Measurements from ENCODE around the gene MESD. TPM values are rescaled to one million over a fixed set of nuclear protein-coding genes. Genes with fewer than 3 reads are reported as not detected.
A peak's percentile ranks its signal among the peaks of the same experiment; 100 is the strongest.

The MESD gene
- polyA plus RNA-seq, 1 donor from 2014 or later: 21.9 TPM

DNA sequence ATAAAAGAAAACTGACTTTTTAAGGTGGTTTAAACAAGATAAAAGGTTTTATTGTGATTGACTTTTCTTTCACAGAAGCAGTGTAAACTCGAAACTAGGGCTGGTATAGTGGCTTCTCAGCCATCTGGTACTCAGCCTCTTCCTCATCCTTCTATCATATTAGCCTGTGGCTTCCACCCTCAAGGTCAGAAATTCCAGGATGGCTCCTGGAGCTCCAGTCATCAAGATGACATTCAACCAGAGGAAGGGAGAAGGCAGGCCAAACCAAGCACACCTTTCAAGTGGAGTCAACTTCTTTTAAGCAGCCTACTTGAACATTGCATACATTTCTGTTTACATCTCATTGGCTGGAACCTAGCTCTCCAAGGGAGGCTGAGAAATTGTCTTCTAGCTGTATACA, 1.3 kb upstream of the MESD start:
- peak overlapping the region in 3 of 4 donors; percentile 47 to 96 (median 87) for H3K4me3 Mint-ChIP-seq
- peaks cover 31 to 43% (median 31%) of the 10 kb centered on the region in 3 donors for H3K4me1 Mint-ChIP-seq
- no peaks in the 10 kb centered on the region for H3K9me3 Mint-ChIP-seq
- H3K27ac Mint-ChIP-seq: peak overlapping the region in 1 of 3 donors; percentile 29
- no peaks in the 10 kb centered on the region for H3K27me3 Mint-ChIP-seq
- H3K36me3 Mint-ChIP-seq: peaks cover 2% of the 10 kb centered on the region

DNA sequence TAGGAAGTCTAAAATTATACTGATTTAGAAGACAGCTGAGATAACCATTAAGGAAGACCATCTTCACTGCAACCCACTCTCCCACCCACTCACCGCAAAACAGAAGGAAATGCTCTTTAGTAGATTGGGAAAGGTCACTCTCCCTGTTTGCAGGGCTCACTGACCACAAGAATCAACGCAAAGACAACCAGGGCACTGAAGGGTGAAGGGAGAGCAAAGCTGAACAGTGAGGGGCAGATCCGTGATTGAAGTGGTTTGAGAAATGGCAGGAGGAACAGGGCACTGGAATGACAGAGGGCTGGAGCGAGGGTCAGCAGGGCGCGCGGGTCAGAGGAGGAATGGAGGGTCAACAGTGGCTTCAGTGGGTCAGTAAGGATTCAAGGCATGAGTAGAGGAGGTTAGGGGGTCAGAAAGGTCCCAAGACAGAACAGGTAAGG, 520 bp downstream of the MESD start:
- peak overlapping the region; percentile 96 to 99 (median 98) for H3K4me3 Mint-ChIP-seq
- no peaks in the 10 kb centered on the region for H3K9me3 Mint-ChIP-seq
- H3K36me3 Mint-ChIP-seq: peaks cover 2% of the 10 kb centered on the region
- peaks cover 40 to 52% (median 45%) of the 10 kb centered on the region in 3 donors for H3K4me1 Mint-ChIP-seq
- peak overlapping the region; percentile 83 to 97 (median 90) for H3K27ac Mint-ChIP-seq
- H3K27me3 Mint-ChIP-seq: no peaks in the 10 kb centered on the region

DNA sequence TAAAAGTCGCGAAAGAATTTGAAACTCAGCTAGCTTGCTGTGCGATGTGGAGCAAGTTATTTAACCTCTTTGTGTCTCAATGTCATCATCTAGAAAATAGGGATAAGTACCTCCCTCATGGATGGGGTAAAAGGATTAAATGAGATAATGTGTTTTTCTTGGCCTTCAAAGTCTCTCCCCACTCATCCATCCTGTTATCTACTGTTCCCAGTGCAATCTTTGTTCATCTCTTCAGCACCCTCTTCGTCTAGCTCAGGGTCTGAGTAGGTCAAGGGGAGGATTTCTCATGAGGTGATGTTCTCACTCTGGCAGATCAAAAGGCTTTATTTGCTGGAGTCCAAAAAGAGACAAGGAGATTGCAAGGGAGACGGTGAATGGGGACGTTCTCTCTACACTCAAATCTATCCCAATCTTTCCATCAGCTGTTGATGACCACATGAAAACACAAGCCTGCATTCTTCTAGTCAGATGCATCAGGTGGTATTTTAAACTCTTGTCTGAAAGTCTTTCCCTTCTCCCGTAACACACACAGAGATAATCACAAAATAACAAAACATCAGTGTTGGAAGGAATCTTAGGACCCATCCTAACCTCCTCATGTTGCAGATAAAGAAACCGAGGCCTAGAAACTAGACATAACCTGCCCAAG, 1.3 kb downstream of the MESD start:
- H3K36me3 Mint-ChIP-seq: peaks cover 2% of the 10 kb centered on the region
- peaks cover 42 to 55% (median 50%) of the 10 kb centered on the region in 3 donors for H3K4me1 Mint-ChIP-seq
- peak overlapping the region; percentile 83 to 97 (median 90) for H3K27ac Mint-ChIP-seq
- H3K9me3 Mint-ChIP-seq: no peaks in the 10 kb centered on the region
- no peaks in the 10 kb centered on the region for H3K27me3 Mint-ChIP-seq
- peak overlapping the region; percentile 96 to 99 (median 98) for H3K4me3 Mint-ChIP-seq

DNA sequence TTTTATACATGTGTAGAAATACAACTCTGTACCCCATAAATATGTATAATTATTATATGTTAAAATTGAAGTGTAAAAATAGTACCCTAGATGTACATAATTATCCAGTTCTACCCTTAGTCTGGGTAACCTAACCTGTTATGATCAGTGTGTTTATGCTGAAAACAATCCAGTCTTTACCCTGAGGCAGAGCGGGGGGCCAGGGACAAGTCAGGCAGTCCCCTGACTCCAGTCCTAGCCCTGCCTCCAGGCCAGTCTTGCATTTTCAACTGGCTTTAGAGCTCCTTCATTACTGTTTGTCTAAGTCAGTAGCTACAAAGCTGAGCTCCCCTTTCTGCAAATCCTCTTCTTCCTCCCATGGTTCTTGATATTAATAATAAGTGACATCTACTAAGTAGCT, 3.1 kb downstream of the MESD start:
- Mint-ChIP-seq H3K4me3 (peak overlapping the region in 3 of 4 donors; percentile 39 to 83 (median 81)), H3K27ac (peak overlapping the region in 1 of 3 donors; percentile 44), H3K4me1 (peaks cover 48 to 57% (median 57%) of the 10 kb centered on the region in 3 donors), H3K27me3 (no peaks in the 10 kb centered on the region), H3K9me3 (no peaks in the 10 kb centered on the region), H3K36me3 (peaks cover 8% of the 10 kb centered on the region)

DNA sequence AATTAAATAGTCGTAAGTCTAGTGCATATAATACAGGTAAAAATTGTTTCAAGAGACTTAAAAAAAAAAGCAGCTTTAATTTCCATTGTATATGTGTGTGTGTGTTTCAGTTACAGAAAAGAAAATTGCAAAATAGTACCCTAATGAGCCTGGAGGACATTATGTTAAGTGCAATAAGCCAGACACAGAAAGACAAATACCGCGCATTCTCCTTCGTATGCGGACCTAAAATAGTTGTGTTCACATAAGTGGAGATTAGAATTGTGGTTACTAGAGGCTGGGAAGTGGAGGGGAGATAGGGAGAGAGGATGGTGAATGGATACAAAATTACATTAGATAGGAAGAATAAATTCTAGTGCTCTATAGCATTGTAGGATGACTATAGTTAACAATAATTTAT, 3.6 kb downstream of the MESD start:
- H3K9me3 Mint-ChIP-seq: no peaks in the 10 kb centered on the region
- peak overlapping the region in 1 of 3 donors; percentile 56 for H3K27ac Mint-ChIP-seq
- H3K36me3 Mint-ChIP-seq: peaks cover 8% of the 10 kb centered on the region
- H3K4me1 Mint-ChIP-seq: peaks cover 43 to 53% (median 53%) of the 10 kb centered on the region in 3 donors
- peak overlapping the region in 2 of 4 donors; percentile 4 to 83 for H3K4me3 Mint-ChIP-seq
- no peaks in the 10 kb centered on the region for H3K27me3 Mint-ChIP-seq

DNA sequence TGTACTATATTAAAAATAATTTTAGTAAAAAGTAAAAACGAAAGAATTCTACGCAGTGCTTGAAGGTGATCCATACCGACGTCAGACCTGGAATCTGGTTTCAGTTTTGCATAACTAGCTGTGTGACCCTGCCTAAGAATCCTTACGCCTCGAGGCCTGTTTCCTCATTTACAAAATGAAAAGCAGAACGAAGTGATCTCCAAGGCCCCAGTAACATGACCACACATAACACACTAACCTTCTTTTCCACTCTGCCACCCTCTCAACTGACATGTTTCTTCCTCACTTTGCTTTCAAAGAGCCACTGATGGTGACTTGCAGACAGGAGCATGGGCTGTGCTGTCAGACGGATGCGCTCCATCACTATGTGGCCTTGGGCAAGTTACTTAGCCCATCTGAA, 4.8 kb downstream of the MESD start:
- Mint-ChIP-seq H3K27me3 (no peaks in the 10 kb centered on the region), H3K27ac (peak overlapping the region; percentile 19 to 80 (median 63)), H3K36me3 (peaks cover 8% of the 10 kb centered on the region), H3K4me1 (peaks cover 41 to 53% (median 51%) of the 10 kb centered on the region in 3 donors), H3K4me3 (peak overlapping the region in 3 of 4 donors; percentile 14 to 22 (median 19)), H3K9me3 (no peaks in the 10 kb centered on the region)

DNA sequence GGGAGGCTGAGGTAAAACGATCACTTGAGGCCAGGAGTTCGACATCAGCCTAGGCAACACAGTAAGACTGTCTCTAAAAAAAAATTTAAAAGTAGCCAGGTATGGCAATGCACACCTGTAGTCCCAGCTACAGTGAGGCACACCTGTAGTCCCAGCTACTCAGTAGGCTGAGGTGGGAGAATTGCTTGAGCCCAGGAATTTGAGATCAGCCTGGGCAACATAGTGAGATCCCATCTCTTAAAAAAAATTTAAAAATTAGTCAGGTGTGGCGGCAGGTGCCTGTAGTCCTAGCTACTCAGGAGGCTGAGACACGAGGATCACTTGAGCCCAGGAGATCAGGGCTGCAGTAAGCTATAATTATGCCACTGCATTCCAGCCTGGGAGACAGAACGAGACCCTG, 6.8 kb downstream of the MESD start:
- peaks cover 11% of the 10 kb centered on the region for H3K36me3 Mint-ChIP-seq
- H3K27me3 Mint-ChIP-seq: no peaks in the 10 kb centered on the region
- no peaks in the 10 kb centered on the region for H3K9me3 Mint-ChIP-seq
- H3K4me3 Mint-ChIP-seq: no peak overlapping the region
- H3K27ac Mint-ChIP-seq: peak overlapping the region in 1 of 3 donors; percentile 60
- peaks cover 34 to 54% (median 47%) of the 10 kb centered on the region in 3 donors for H3K4me1 Mint-ChIP-seq

DNA sequence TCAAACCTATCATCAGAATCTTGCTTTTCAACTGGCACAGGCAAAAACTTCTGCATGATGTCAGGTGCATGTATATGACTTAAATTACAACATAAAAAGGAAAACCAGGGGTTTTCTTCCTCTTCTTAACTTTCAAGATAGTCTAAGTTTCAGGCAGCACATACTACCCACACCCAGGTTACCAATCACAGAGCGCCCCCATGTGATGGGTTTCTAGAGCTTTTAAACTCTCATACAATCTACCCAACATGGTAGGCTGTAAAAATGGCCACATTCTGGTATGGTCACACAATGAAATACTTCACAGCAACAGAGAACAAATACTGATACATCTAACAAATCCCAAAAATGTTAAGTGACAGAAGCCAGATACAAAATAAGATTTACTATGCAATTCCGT, 7.4 kb downstream of the MESD start:
- Mint-ChIP-seq H3K4me1 (peaks cover 37 to 59% (median 53%) of the 10 kb centered on the region in 3 donors), H3K36me3 (peaks cover 10% of the 10 kb centered on the region)

DNA sequence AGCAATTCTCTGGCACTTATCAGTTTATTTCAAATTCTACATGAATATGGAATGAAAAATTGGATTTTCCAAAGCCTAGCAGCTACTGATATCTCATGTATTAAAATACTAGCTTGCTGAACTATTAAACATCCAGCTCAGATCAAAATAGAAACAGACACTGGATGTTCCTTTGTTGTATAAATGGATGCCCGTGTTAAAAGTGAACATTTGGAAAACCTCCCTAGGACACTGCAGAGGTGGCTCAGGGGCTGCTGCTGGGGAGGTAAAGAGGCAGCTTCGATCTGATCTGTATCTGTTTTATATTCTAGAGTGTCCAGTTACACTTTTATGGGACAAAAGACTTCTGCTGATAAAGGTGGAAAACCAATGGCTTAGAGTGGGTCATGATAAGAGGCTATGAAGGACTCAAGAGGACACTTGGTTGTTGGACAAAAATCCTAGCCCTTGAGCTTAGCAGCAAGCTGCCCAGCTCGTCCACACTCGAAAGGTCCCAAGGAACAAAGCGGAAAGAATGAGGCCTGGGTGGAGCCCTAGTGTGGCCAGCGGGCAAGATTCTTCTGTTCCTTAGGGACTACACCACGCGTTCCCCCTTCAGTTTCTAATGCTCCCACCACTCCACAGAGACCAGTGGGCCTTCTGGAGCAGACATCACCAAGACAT, 9.9 kb downstream of the MESD start:
- H3K36me3 Mint-ChIP-seq: peaks cover 10% of the 10 kb centered on the region
- peak overlapping the region in 2 of 3 donors; percentile 6 to 50 for H3K27ac Mint-ChIP-seq
- no peaks in the 10 kb centered on the region for H3K27me3 Mint-ChIP-seq
- peaks cover 29 to 45% (median 42%) of the 10 kb centered on the region in 3 donors for H3K4me1 Mint-ChIP-seq
- no peaks in the 10 kb centered on the region for H3K9me3 Mint-ChIP-seq
- H3K4me3 Mint-ChIP-seq: no peak overlapping the region

More for the DNA sequence above, 7.4 kb downstream of the MESD start:
- peak overlapping the region in 1 of 4 donors; percentile 41 for H3K4me3 Mint-ChIP-seq
- H3K27ac Mint-ChIP-seq: peak overlapping the region in 2 of 3 donors; percentile 55 to 60
- H3K27me3 Mint-ChIP-seq: no peaks in the 10 kb centered on the region
- H3K9me3 Mint-ChIP-seq: no peaks in the 10 kb centered on the region

DNA sequence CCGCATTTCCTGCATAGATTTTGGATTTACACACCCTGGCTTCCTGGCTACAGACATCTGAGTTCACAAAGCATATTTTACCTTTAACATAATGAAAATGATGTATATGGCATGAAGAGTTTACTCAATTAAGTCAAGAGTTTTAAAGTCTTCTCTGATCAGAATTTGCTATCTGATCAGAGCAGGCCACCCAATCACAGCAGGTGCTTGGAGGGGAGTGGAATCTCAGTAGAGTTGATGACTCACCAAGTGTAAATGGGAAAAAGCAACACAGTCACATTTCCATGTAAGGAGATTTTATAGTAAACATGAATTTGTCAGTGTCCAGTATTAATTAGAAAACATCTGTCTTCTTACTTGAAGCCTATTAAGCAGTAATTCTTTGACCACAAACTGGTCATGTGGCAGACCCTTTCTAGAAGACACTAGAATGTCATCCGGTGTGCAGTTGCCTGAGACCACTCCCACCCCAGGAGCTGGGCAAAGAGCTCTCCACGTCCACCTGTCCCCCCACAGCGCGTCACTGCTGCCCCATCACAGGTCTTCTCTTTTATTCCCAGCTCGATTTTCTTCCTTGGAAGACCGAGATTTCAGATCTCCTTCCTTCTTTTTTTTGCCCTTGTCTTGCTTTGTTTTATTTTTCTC, 10.8 kb downstream of the MESD start:
- Mint-ChIP-seq H3K4me3 (no peak overlapping the region), H3K27me3 (no peaks in the 10 kb centered on the region), H3K9me3 (no peaks in the 10 kb centered on the region), H3K36me3 (peaks cover 10% of the 10 kb centered on the region), H3K4me1 (peaks cover 25 to 45% (median 35%) of the 10 kb centered on the region in 3 donors), H3K27ac (peak overlapping the region in 1 of 3 donors; percentile 50)

DNA sequence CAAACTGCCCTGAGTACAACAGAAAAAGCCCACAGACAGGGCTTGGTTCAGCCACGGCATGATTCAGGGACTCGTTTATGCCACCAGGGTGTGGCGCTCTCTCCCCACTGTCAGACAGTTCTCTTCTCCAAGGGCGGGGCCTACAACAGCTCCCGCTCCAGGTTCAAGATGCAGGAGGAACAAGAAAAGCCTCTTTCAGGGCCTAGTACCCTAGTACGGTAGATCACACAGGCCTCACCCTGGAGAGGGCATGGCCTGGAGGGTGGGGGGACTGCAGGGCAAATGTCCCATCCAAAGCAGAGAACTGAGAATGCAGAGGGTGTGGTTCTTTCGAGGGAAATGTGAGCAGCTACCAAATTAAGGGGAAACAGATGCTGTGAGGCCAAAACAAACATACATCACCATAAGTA, 12.0 kb downstream of the MESD start:
- Mint-ChIP-seq H3K27me3 (no peaks in the 10 kb centered on the region), H3K36me3 (peaks cover 10% of the 10 kb centered on the region), H3K4me1 (peaks cover 25 to 39% (median 30%) of the 10 kb centered on the region in 3 donors), H3K27ac (peak overlapping the region; percentile 5 to 85 (median 13)), H3K4me3 (peak overlapping the region in 1 of 4 donors; percentile 61), H3K9me3 (no peaks in the 10 kb centered on the region)

DNA sequence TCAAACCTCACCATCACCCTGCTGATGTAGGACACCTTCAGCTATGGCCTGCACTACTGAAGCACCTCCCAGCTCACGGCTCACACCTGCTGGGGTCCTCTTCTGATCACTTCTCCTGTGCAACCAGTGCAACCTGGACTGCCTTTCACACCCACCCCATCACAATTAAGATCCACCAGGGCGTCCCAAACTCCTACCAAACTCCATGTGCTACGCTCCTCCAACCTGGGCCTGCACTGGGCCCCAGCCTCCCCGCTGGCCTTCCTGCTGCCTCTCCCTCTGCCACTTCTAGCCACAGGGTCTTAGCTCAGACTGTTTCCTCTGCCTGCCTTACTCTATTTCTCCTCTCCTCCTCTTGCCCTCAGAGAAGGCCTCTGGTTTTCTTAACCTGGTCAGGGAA, 12.8 kb downstream of the MESD start:
- no peak overlapping the region for H3K4me3 Mint-ChIP-seq
- H3K36me3 Mint-ChIP-seq: peaks cover 5% of the 10 kb centered on the region
- H3K9me3 Mint-ChIP-seq: no peaks in the 10 kb centered on the region
- peak overlapping the region in 1 of 3 donors; percentile 3 for H3K27ac Mint-ChIP-seq
- H3K27me3 Mint-ChIP-seq: no peaks in the 10 kb centered on the region
- H3K4me1 Mint-ChIP-seq: peaks cover 18 to 36% (median 23%) of the 10 kb centered on the region in 3 donors

DNA sequence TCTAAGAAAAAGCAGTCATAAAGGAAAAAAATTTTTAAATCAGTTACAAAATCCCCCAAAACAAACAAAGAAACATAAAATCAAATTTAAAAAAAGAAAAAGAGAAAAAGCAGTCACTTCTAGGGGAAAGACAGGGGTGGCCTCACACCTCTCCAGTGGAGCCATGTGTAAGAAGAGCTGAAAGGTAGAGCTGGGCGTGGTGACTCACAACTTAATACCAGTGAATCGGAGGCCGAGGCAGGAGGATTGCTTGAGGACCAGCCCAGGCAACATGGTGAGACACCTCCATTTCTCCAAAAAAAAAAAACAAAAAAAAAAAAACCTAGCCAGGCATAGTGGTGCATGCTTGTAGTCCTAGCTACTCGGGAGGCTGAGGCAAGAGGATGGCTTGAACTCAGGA, 14.7 kb downstream of the MESD start:
- no peak overlapping the region for H3K4me3 Mint-ChIP-seq
- no peak overlapping the region for H3K27ac Mint-ChIP-seq
- no peaks in the 10 kb centered on the region for H3K9me3 Mint-ChIP-seq
- peaks cover 5% of the 10 kb centered on the region for H3K36me3 Mint-ChIP-seq
- peaks cover 21 to 38% (median 26%) of the 10 kb centered on the region in 3 donors for H3K4me1 Mint-ChIP-seq
- no peaks in the 10 kb centered on the region for H3K27me3 Mint-ChIP-seq

DNA sequence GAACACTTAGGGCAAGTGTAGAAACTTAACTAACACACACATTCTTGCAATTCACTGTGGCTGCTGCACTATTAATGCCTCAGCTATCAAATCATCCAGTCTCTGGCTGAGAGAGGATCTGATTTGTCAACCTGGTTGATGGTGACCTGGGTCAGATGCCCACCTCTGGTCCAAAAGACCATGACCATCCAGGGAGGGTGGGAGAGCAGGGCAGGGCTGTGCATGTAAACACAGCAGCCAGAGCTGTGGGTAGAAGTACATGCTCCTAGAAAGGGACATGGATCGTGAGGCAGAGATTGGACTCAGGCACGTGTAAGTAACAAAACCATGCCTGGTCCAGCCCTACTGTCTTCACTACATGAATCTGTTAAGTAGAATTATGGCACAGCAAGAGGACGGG, 17.3 kb downstream of the MESD start:
- H3K36me3 Mint-ChIP-seq: no peaks in the 10 kb centered on the region
- no peaks in the 10 kb centered on the region for H3K27me3 Mint-ChIP-seq
- H3K4me3 Mint-ChIP-seq: no peak overlapping the region
- H3K4me1 Mint-ChIP-seq: peaks cover 12 to 19% (median 13%) of the 10 kb centered on the region in 3 donors
- H3K9me3 Mint-ChIP-seq: no peaks in the 10 kb centered on the region
- H3K27ac Mint-ChIP-seq: no peak overlapping the region

DNA sequence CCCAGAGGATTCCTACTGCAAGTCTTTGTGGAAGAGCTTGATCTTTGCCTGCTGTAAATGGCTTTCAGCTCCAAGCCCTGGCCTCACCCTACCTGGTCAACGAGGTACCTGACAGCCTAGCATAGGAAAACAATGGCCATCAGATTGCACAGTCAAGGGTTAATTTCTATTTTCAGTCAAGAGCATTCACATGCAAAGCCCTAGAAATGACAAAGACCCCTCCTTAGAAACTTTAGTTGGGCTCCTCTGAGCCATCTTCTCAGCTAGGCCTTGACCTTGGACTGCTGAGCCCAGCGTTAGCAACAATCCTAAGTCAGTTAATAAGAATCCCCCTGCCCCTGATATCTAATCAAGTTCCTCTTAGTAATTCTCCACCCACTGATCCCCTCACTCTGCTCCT, 18.5 kb downstream of the MESD start:
- peaks cover 6 to 16% (median 6%) of the 10 kb centered on the region in 3 donors for H3K4me1 Mint-ChIP-seq
- no peaks in the 10 kb centered on the region for H3K27me3 Mint-ChIP-seq
- H3K9me3 Mint-ChIP-seq: no peaks in the 10 kb centered on the region
- H3K36me3 Mint-ChIP-seq: no peaks in the 10 kb centered on the region
- no peak overlapping the region for H3K4me3 Mint-ChIP-seq
- no peak overlapping the region for H3K27ac Mint-ChIP-seq

Measured in IgD-negative memory B cell (primary cell).